Activated naive CD4-positive, alpha-beta T cell treated with anti-CD3 and anti-CD28 coated beads, Interleukin-2, amount 50 U/mL, for 72 hours (primary cell): Measurements from ENCODE around the gene MNX1. TPM values are rescaled to one million over a fixed set of nuclear protein-coding genes. Genes with fewer than 3 reads are reported as not detected.

Experiments used
- ATAC-seq, 2 donors: fragments of 150-1000 bp; cut with Tn5 transposase; 2 replicates each; pipeline ENCODE4 v1.10.0; 2021; ENCODE audit warnings: mild to moderate bottlenecking in 2 of 2, moderate library complexity in 2 of 2
- DNase-seq, 2 donors: peaks; one replicate each; pipeline ENCODE4 v3.0.0; 2021 to 2022; ENCODE audit warnings: low spot score in 2 of 2
- H3K27ac Mint-ChIP-seq, 2 donors: one replicate each; pipeline ENCODE4 v1.8.0; 2022; ENCODE audit warnings: mild to moderate bottlenecking in 2 of 2, mixed read lengths in 2 of 2
- H3K36me3 Mint-ChIP-seq, 2 donors: one replicate each; pipeline ENCODE4 v1.8.0; 2022; ENCODE audit warnings: mixed read lengths in 2 of 2
- H3K9me3 Mint-ChIP-seq, 2 donors: one replicate each; pipeline ENCODE4 v1.8.0; 2022; ENCODE audit warnings: mixed read lengths in 2 of 2
- total RNA-seq, 2 donors: library from RNA; stranded (reverse); gene quantifications; one replicate each; pipeline ENCODE4 v1.2.3, GENCODE V29; 2022

The MNX1 gene
- total RNA-seq, 2 donors from 2014 or later: 0.12 TPM; not detected in 1

GRCh38 chr7:156999958-157000726 lies 10.3 kb downstream of the MNX1 start:
- Mint-ChIP-seq H3K27ac (no peak overlapping the region), H3K36me3 (peaks cover 0 to 6% of the 10 kb centered on the region in 2 donors), H3K9me3 (no peaks in the 10 kb centered on the region)
- no peak for DNase-seq
- no peak for ATAC-seq

GRCh38 chr7:156998988-156999957 lies 11.2 kb downstream of the MNX1 start:
- no peak for ATAC-seq
- Mint-ChIP-seq H3K9me3 (no peaks in the 10 kb centered on the region), H3K27ac (no peak overlapping the region), H3K36me3 (peaks cover 0 to 6% of the 10 kb centered on the region in 2 donors)
- no peak for DNase-seq

GRCh38 chr7:156994417-156994816 lies 16.0 kb downstream of the MNX1 start:
- ATAC-seq (no peak), DNase-seq (no peak)
- no peak overlapping the region for H3K27ac Mint-ChIP-seq
- no peaks in the 10 kb centered on the region for H3K36me3 Mint-ChIP-seq
- no peaks in the 10 kb centered on the region for H3K9me3 Mint-ChIP-seq

- no peak overlapping the region for H3K27ac Mint-ChIP-seq
- H3K9me3 Mint-ChIP-seq: no peaks in the 10 kb centered on the region
- no peaks in the 10 kb centered on the region for H3K36me3 Mint-ChIP-seq
- DNase-seq (no peak), ATAC-seq (no peak)
These were observed 16.6 kb downstream of the MNX1 start for GRCh38 chr7:156993925-156994235.

GRCh38 chr7:156993021-156993924 lies 17.2 kb downstream of the MNX1 start:
- no peak for ATAC-seq
- no peak for DNase-seq
- H3K9me3 Mint-ChIP-seq: no peaks in the 10 kb centered on the region
- H3K36me3 Mint-ChIP-seq: no peaks in the 10 kb centered on the region
- H3K27ac Mint-ChIP-seq: no peak overlapping the region

GRCh38 chr7:156989766-156990535 lies 20.5 kb downstream of the MNX1 start:
- H3K27ac Mint-ChIP-seq: no peak overlapping the region

GRCh38 chr7:156988343-156989185 lies 21.9 kb downstream of the MNX1 start:
- H3K27ac Mint-ChIP-seq: no peak overlapping the region
- no peaks in the 10 kb centered on the region for H3K36me3 Mint-ChIP-seq
- no peaks in the 10 kb centered on the region for H3K9me3 Mint-ChIP-seq
- ATAC-seq: no peak
- DNase-seq: no peak

More at GRCh38 chr7:156989766-156990535, 20.5 kb downstream of the MNX1 start:
- DNase-seq: no peak
- no peak for ATAC-seq
- Mint-ChIP-seq H3K36me3 (no peaks in the 10 kb centered on the region), H3K9me3 (no peaks in the 10 kb centered on the region)

- peak overlapping the region in 1 of 2 donors; percentile 36 for H3K27ac Mint-ChIP-seq
- DNase-seq: no peak
- ATAC-seq: no peak
- peaks cover 4 to 6% of the 10 kb centered on the region in 2 donors for H3K36me3 Mint-ChIP-seq
- H3K9me3 Mint-ChIP-seq: no peaks in the 10 kb centered on the region
These were observed 24.1 kb downstream of the MNX1 start for GRCh38 chr7:156986378-156986777.

GRCh38 chr7:156985101-156985992 lies 25.1 kb downstream of the MNX1 start:
- DNase-seq (no peak), ATAC-seq (peak in 1 of 2 donors; percentile 28)
- Mint-ChIP-seq H3K27ac (no peak overlapping the region), H3K9me3 (no peaks in the 10 kb centered on the region), H3K36me3 (peaks cover 4 to 7% of the 10 kb centered on the region in 2 donors)

- H3K9me3 Mint-ChIP-seq: peaks cover 0 to 2% of the 10 kb centered on the region in 2 donors
- ATAC-seq: no peak
- peaks cover 8 to 14% of the 10 kb centered on the region in 2 donors for H3K36me3 Mint-ChIP-seq
- DNase-seq: no peak
- H3K27ac Mint-ChIP-seq: no peak overlapping the region
These were observed 26.1 kb downstream of the MNX1 start for GRCh38 chr7:156984174-156984891.

GRCh38 chr7:156979711-156980110 lies 30.8 kb downstream of the MNX1 start:
- DNase-seq (no peak), ATAC-seq (no peak)
- Mint-ChIP-seq H3K36me3 (peaks cover 14 to 46% of the 10 kb centered on the region in 2 donors), H3K9me3 (peaks cover 5 to 7% of the 10 kb centered on the region in 2 donors), H3K27ac (no peak overlapping the region)

GRCh38 chr7:156979007-156979606 lies 31.4 kb downstream of the MNX1 start:
- H3K36me3 Mint-ChIP-seq: peaks cover 14 to 50% of the 10 kb centered on the region in 2 donors
- peaks cover 5 to 7% of the 10 kb centered on the region in 2 donors for H3K9me3 Mint-ChIP-seq
- no peak for DNase-seq
- H3K27ac Mint-ChIP-seq: peak overlapping the region in 1 of 2 donors; percentile 94
- no peak for ATAC-seq

GRCh38 chr7:156975620-156976019 lies 34.8 kb downstream of the MNX1 start:
- ATAC-seq (no peak), DNase-seq (no peak)
- Mint-ChIP-seq H3K36me3 (peaks cover 10 to 43% of the 10 kb centered on the region in 2 donors), H3K9me3 (peaks cover 5 to 7% of the 10 kb centered on the region in 2 donors), H3K27ac (no peak overlapping the region)
